ENCODE measurements around the gene P2RX2. TPM values are rescaled to one million over a fixed set of nuclear protein-coding genes. Genes with fewer than 3 reads are reported as not detected.

P2RX2 gene
- total RNA-seq, 1 donor from 2014 or later = not detected

GRCh38 chr12:132586929-132587328, 31.6 kb upstream of the P2RX2 start:
- Histone ChIP-seq H3K4me1 (ENCODE audit: insufficient read depth, low read length) (no peaks in the 10 kb centered on the region), H3K27me3 (ENCODE audit: insufficient read depth, low read length) (peaks cover 5% of the 10 kb centered on the region), H3K9me3 (ENCODE audit: insufficient read depth, low read depth, low read length) (peaks cover 6% of the 10 kb centered on the region), H4K20me1 (ENCODE audit: insufficient read depth, low read length) (no peaks in the 10 kb centered on the region), H3K79me2 (ENCODE audit: insufficient read depth, low read length) (no peaks in the 10 kb centered on the region), H3K27ac (ENCODE audit: low read depth, low read length) (no peak overlapping the region), H3K4me3 (ENCODE audit: insufficient read depth, low read depth, low read length) (no peak overlapping the region), H3K9ac (ENCODE audit: low read length) (no peak overlapping the region), H2AFZ (ENCODE audit: low read depth, low read length) (no peak overlapping the region), H3K4me2 (ENCODE audit: low read length) (no peak overlapping the region), H3K36me3 (ENCODE audit: insufficient read depth, low read length) (no peaks in the 10 kb centered on the region)
- TF ChIP-seq CTCF (IDR thresholded peaks at IDR 0.05; ENCODE audit: insufficient read depth, low read depth, low read length) (no peak), EZH2 (IDR thresholded peaks at IDR 0.05; ENCODE audit: insufficient read depth, low read length) (no peak)
- peaks cover 8% of the 10 kb centered on the region for H3K9me3 Mint-ChIP-seq (ENCODE audit: unreplicated experiment)
- peaks cover 3% of the 10 kb centered on the region for H3K36me3 Mint-ChIP-seq (ENCODE audit: low read depth, unreplicated experiment)
- peaks cover 3% of the 10 kb centered on the region for H3K4me1 Mint-ChIP-seq (ENCODE audit: low read depth, unreplicated experiment)
- DNase-seq (ENCODE audit: low read depth) (no peak), FAIRE-seq (no peak)
- no peak overlapping the region for H3K27ac Mint-ChIP-seq (ENCODE audit: unreplicated experiment)
- no peak overlapping the region for H3K4me3 Mint-ChIP-seq (ENCODE audit: unreplicated experiment)
- H3K27me3 Mint-ChIP-seq (ENCODE audit: low read depth, unreplicated experiment) = peaks cover 39% of the 10 kb centered on the region

- Histone ChIP-seq H3K4me3 (ENCODE audit: insufficient read depth, low read depth, low read length) (no peak overlapping the region), H3K4me1 (ENCODE audit: insufficient read depth, low read length) (no peaks in the 10 kb centered on the region), H3K27ac (ENCODE audit: low read depth, low read length) (no peak overlapping the region), H3K27me3 (ENCODE audit: insufficient read depth, low read length) (peaks cover 5% of the 10 kb centered on the region), H3K9me3 (ENCODE audit: insufficient read depth, low read depth, low read length) (peaks cover 6% of the 10 kb centered on the region), H4K20me1 (ENCODE audit: insufficient read depth, low read length) (no peaks in the 10 kb centered on the region), H3K9ac (ENCODE audit: low read length) (no peak overlapping the region), H3K4me2 (ENCODE audit: low read length) (no peak overlapping the region), H3K79me2 (ENCODE audit: insufficient read depth, low read length) (no peaks in the 10 kb centered on the region), H3K36me3 (ENCODE audit: insufficient read depth, low read length) (no peaks in the 10 kb centered on the region), H2AFZ (ENCODE audit: low read depth, low read length) (no peak overlapping the region)
- Mint-ChIP-seq H3K4me3 (ENCODE audit: unreplicated experiment) (no peak overlapping the region), H3K4me1 (ENCODE audit: low read depth, unreplicated experiment) (peaks cover 3% of the 10 kb centered on the region), H3K27me3 (ENCODE audit: low read depth, unreplicated experiment) (peaks cover 43% of the 10 kb centered on the region), H3K36me3 (ENCODE audit: low read depth, unreplicated experiment) (peaks cover 3% of the 10 kb centered on the region), H3K27ac (ENCODE audit: unreplicated experiment) (no peak overlapping the region), H3K9me3 (ENCODE audit: unreplicated experiment) (peaks cover 10% of the 10 kb centered on the region)
- DNase-seq (ENCODE audit: low read depth) (no peak), FAIRE-seq (no peak)
- TF ChIP-seq CTCF (IDR thresholded peaks at IDR 0.05; ENCODE audit: insufficient read depth, low read depth, low read length) (no peak), EZH2 (IDR thresholded peaks at IDR 0.05; ENCODE audit: insufficient read depth, low read length) (no peak)
Measured at GRCh38 chr12:132587781-132588180, 30.8 kb upstream of the P2RX2 start.

GRCh38 chr12:132588319-132588718, 30.3 kb upstream of the P2RX2 start:
- Mint-ChIP-seq H3K4me3 (ENCODE audit: unreplicated experiment) (no peak overlapping the region), H3K9me3 (ENCODE audit: unreplicated experiment) (peaks cover 11% of the 10 kb centered on the region), H3K27ac (ENCODE audit: unreplicated experiment) (no peak overlapping the region), H3K4me1 (ENCODE audit: low read depth, unreplicated experiment) (peaks cover 3% of the 10 kb centered on the region), H3K36me3 (ENCODE audit: low read depth, unreplicated experiment) (peaks cover 3% of the 10 kb centered on the region), H3K27me3 (ENCODE audit: low read depth, unreplicated experiment) (peaks cover 47% of the 10 kb centered on the region)
- Histone ChIP-seq H3K9ac (ENCODE audit: low read length) (no peak overlapping the region), H3K27me3 (ENCODE audit: insufficient read depth, low read length) (peaks cover 5% of the 10 kb centered on the region), H4K20me1 (ENCODE audit: insufficient read depth, low read length) (no peaks in the 10 kb centered on the region), H3K4me2 (ENCODE audit: low read length) (no peak overlapping the region), H2AFZ (ENCODE audit: low read depth, low read length) (no peak overlapping the region), H3K4me3 (ENCODE audit: insufficient read depth, low read depth, low read length) (no peak overlapping the region), H3K27ac (ENCODE audit: low read depth, low read length) (no peak overlapping the region), H3K4me1 (ENCODE audit: insufficient read depth, low read length) (no peaks in the 10 kb centered on the region), H3K36me3 (ENCODE audit: insufficient read depth, low read length) (no peaks in the 10 kb centered on the region), H3K9me3 (ENCODE audit: insufficient read depth, low read depth, low read length) (peaks cover 6% of the 10 kb centered on the region), H3K79me2 (ENCODE audit: insufficient read depth, low read length) (no peaks in the 10 kb centered on the region)
- DNase-seq (ENCODE audit: low read depth) (no peak), FAIRE-seq (no peak)
- TF ChIP-seq EZH2 (IDR thresholded peaks at IDR 0.05; ENCODE audit: insufficient read depth, low read length) = no peak
- TF ChIP-seq CTCF (IDR thresholded peaks at IDR 0.05; ENCODE audit: insufficient read depth, low read depth, low read length) = no peak

Data from astrocyte (in vitro differentiated cells and primary cell).